ENCODE data around the gene KIAA1671.

DNA sequence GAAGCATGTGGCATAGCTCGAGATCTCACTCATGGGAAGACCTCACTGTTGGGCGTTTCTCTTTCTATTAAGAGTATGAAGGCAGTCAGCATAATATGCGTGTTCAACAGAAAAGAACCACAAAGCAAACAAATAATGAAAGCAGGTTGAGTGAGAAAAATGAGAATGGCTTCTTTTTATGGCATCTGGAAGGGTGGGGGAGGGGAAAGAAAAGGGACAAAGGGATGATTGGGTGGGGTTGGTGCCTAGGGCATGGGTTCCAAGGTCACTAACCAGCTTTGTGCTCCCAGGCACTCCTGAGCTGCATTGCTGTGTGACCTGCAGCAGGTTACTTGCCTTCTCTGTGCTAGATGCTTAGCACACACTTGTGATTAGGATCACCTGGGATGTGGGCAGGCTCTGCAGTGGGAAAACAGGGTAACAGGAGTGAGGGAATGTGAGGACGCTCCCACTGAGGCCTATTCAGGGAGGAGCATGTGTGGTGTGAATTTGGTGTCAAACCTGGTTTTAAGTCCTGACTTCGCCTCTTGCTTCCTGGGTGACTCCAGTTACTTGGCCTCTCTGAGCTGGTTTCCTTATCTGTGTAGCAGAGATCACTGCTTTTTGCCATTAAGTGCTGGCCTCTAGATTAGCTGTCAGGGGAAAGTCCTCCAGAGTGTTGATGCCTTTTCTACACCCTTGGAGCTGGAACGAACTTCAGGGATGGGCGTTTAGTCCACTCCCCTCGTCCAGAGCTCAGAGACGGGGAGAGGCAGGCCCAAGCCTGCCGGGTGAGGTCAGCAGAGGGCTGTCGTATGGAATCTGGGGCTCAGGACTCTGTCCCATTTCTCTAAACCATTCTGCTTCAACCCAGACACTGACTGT is 74.8 kb downstream of the KIAA1671 start:
- no peak for TF ChIP-seq POLR2AphosphoS5 (IDR thresholded peaks at IDR 0.05)
- TF ChIP-seq, protein P1, sequence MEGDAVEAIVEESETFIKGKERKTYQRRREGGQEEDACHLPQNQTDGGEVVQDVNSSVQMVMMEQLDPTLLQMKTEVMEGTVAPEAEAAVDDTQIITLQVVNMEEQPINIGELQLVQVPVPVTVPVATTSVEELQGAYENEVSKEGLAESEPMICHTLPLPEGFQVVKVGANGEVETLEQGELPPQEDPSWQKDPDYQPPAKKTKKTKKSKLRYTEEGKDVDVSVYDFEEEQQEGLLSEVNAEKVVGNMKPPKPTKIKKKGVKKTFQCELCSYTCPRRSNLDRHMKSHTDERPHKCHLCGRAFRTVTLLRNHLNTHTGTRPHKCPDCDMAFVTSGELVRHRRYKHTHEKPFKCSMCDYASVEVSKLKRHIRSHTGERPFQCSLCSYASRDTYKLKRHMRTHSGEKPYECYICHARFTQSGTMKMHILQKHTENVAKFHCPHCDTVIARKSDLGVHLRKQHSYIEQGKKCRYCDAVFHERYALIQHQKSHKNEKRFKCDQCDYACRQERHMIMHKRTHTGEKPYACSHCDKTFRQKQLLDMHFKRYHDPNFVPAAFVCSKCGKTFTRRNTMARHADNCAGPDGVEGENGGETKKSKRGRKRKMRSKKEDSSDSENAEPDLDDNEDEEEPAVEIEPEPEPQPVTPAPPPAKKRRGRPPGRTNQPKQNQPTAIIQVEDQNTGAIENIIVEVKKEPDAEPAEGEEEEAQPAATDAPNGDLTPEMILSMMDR (IDR thresholded peaks at IDR 0.05), result peak in 2 of 5 experiments; percentile 5 to 18

All from transverse colon (tissue), 4 donors.